BE2C (cell line): ENCODE results near the gene IL9.

ENCODE experiments used
- DNase-seq: peaks from one replicate; pipeline ENCODE4 v3.0.0-alpha.2; 2020
- H3K27me3 ChIP-seq: fragments of 250-450 bp; sonication (Bioruptor Pico); 2 replicates; pipeline ENCODE4 v1.5.1; 2020; ENCODE audit warnings: mild to moderate bottlenecking
- H3K36me3 ChIP-seq: fragments of 250-450 bp; sonication (Bioruptor Pico); 2 replicates; pipeline ENCODE4 v1.5.1; 2020; ENCODE audit warnings: mild to moderate bottlenecking
- H3K4me1 ChIP-seq: fragments of 250-450 bp; sonication (Bioruptor Pico); 2 replicates; pipeline ENCODE4 v1.5.1; 2020
- H3K4me3 ChIP-seq: 2 replicates; pipeline ENCODE4 v1.5.1; 2011; ENCODE audit warnings: low read depth, low read length
- H3K9me3 ChIP-seq: fragments of 250-450 bp; sonication (Bioruptor Pico); 2 replicates; pipeline ENCODE4 v1.5.1; 2020
- CTCF ChIP-seq: IDR thresholded peaks from 2 replicates; pipeline ENCODE4 v1.5.1; 2012; ENCODE audit warnings: mild to moderate bottlenecking, low read depth, low read length

The IL9 gene

GRCh38 chr5:135843571-135844337 lies 51.9 kb downstream of the IL9 start:
- Histone ChIP-seq H3K36me3 (no peaks in the 10 kb centered on the region), H3K4me3 (no peak overlapping the region), H3K27me3 (peaks cover 19% of the 10 kb centered on the region), H3K4me1 (no peaks in the 10 kb centered on the region), H3K9me3 (no peaks in the 10 kb centered on the region)
- DNase-seq: no peak
- TF ChIP-seq CTCF: no peak

- Histone ChIP-seq H3K36me3 (no peaks in the 10 kb centered on the region), H3K4me1 (no peaks in the 10 kb centered on the region), H3K4me3 (no peak overlapping the region), H3K9me3 (no peaks in the 10 kb centered on the region), H3K27me3 (peaks cover 19% of the 10 kb centered on the region)
- no peak for DNase-seq
- no peak for TF ChIP-seq CTCF
Observed at GRCh38 chr5:135842737-135843136, 52.9 kb downstream of the IL9 start.
